HT-29 (cell line): ENCODE results near the gene PCSK6. TPM values are rescaled to one million over a fixed set of nuclear protein-coding genes. Genes with fewer than 3 reads are reported as not detected.
A peak's percentile ranks its signal among the peaks of the same experiment; 100 is the strongest.
"Not testable (repeated sequence)": the region's sequence is repeated elsewhere in the genome, so short reads cannot be mapped to it uniquely, and the experiment has no call there.

Experiments used
- DNase-seq: peaks from one replicate; pipeline ENCODE4 v3.0.0-alpha.2; 2015; ENCODE audit warnings: low spot score
- total RNA-seq: library from RNA; depleted of rRNA; stranded (reverse); fragments of >200 nt; shearing (Covaris generic); gene quantifications from 2 replicates; pipeline ENCODE4 v1.2.3, GENCODE V29; 2014

Gene PCSK6
- total RNA-seq, 1 experiment from 2014 or later, result 81.0 TPM

GRCh38 chr15:101357885-101358284 is 131.6 kb downstream of the PCSK6 start:
- DNase-seq, result no peak

- no peak for DNase-seq
These were observed 132.2 kb downstream of the PCSK6 start for GRCh38 chr15:101357333-101357732.

DNA sequence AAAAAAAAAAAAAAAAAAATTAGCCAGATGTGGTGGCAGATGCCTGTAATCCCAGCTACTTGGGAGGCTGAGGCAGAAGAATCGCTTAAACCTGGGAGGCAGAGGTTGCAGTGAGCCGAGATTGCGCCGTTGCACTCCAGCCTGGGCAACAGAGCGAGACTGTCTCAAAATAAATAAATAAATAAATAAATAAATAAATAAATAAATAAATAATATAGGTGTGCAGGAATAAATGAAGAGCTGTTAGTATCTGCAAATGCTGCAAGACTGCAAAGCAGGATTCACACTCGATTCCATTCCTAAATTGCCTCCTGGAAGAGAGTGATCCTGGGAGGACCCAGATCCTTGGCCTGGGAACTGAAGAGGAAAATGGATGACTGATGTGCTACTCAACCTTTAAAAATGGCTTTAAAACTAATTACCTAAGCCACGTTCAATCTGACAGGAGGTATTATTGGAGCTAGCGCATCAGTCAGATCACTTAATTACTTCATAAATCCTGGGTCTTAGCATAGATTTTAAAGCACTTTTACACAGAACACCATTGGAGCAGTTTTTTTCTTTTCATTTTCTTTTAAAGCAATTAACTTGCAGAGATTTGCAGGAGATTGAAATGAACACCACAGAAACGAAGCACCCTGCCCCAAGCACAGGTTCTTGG is 132.9 kb downstream of the PCSK6 start:
- not testable (repeated sequence) for DNase-seq

- DNase-seq, result no peak
These were observed 133.6 kb downstream of the PCSK6 start for GRCh38 chr15:101355678-101356464.

GRCh38 chr15:101354891-101355623 is 134.4 kb downstream of the PCSK6 start:
- DNase-seq, result no peak

DNA sequence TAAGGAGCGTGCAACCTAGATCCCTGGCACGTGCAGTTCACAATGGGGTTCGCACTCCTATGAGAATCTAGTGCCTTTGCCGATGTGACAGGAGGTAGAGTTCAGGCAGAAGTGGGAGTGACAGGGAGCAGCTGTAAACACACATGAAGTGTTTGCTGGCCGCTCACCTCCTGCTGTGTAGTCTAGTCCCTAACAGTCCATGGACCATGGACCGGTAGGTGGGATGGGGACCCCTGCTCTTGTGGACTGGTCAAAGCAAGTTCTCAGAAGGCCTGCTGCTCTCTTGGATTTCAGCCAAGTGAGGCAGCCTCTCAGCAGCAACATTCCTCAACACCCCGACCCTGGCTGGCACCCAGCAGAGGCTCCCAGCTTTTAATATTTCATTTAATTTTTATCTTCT is 136.3 kb downstream of the PCSK6 start:
- DNase-seq, result no peak

- no peak for DNase-seq
These were observed 137.8 kb downstream of the PCSK6 start for GRCh38 chr15:101351736-101352135.

DNA sequence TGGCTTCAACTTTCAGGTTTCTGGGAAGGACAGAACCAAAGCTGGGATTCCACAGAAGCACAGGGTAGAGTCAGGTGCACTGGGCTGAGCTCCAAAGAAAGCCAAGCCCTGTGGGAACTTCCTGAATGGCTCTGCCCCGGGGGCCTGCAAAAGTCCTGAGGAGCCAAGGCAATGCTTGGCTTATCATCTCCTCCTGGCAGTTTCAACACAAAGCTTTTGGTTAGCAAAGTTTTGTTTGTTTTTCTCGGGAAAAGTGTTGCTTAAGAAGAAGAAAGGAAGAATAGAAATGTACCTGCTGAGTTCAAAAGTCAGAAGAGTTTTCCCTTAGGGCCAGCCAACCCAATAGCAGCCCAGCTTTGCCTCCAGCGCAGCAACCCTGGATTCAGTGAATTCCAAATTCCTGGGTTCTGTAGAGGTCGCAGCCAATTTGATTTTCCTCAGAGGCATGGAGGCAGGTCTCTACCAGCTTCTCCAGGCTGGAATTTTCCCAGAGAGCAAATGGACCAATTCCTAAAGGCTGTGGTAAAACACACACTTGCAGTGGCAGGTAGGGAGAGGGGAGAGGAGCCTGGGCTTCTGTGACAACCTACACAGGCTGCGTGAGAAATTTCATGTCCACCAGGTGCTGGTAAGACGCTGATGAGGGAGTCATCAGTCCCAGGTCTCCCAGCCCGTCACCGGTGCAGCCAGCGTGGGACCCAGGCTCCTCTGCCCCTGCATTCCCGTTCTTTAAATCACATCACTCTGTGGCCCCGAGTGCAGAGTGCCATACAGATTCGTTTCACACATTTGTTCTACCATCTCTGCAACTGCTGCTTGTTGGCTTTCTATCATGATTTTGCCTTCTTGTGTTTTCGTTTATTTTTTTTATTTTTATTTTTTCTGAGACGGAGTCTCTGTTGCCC is 140.2 kb downstream of the PCSK6 start:
- DNase-seq, result peak; percentile 26

- DNase-seq, result no peak
These were observed 140.9 kb downstream of the PCSK6 start for GRCh38 chr15:101348643-101349042.

DNA sequence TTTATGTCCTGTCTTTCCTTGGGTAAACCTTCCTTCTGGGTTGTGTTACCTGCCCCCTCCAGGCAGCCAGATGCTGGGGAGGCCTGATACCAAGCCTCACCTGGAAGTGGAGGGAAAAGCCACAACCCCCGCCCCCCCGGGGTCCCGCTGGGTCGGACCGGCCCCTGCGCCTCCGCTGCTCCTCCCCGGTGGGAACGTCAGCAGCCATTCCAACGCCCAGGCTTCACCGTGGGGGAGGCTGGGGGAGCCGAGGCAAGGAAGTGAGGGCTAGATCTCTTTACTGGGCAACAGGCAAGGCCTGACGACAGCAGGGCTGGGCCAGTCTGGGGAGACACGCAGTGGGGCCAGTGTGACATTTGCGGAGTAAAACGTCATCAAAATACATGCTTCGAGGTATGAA is 141.5 kb downstream of the PCSK6 start:
- no peak for DNase-seq

DNA sequence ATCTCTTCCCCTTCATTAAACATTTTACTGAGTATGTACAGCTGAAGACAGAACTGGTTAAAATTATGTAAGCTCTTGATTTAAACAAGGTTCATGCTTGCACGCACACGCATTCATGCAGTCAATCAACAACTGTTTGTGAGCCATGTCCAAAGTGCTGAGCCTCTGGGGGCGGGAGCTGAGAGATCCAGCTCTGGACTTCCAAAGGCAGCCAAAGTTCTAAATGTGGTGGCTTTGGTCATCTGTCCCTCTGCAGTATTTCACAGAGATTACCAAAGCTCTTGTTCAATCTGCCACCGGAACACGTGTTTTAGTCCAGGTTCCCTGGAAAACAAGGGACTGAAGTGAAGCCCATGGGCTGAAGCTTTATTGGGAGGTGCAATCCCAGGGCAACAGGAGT is 142.1 kb downstream of the PCSK6 start:
- DNase-seq, result no peak

- no peak for DNase-seq
These were observed 142.6 kb downstream of the PCSK6 start for GRCh38 chr15:101346928-101347327.

- DNase-seq, result no peak
These were observed 147.5 kb downstream of the PCSK6 start for GRCh38 chr15:101342056-101342455.

DNA sequence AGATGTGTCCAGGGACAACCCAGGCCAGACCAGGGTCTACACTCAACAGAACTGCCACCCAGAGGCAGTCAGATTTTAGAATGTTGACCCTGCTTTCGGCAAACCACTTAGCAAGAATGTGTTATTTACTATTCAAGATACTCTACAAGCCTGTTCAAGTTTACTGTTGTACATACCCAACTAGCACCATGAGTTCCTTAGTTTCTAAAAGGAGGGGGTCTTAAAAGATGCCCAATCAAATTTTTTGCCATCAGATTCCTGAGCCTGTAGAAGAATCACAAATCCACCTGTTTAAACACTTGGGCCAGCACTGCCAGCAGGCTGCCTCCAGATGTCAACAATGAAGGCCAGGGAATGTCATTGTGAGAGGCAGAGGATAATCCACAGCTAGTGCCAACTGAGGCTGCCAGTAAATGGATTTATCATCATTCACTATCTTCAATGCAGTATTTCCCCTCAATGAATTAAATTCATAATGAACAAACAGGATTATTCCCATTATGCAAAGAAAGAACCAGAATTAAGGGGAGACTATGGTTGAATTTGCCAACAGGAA is 150.9 kb downstream of the PCSK6 start:
- no peak for DNase-seq

DNA sequence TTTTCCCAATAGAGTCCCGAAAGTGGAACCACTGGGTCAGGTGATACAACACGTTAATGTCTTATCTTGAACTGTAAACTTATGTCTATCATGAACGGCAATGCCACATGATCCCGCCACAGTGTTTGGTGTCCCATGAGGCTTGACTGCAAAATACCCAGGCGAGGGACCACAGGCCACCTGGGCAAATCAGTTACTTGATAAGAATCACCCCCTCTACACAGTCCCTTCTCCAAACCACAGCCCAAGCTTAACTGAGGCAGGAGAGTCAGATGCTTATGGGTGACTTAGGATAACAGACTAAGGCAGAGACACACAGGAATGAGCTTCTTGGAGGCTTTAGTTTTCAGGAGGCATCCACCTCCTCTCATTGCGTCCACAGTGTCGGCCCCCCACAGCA is 151.5 kb downstream of the PCSK6 start:
- no peak for DNase-seq

DNA sequence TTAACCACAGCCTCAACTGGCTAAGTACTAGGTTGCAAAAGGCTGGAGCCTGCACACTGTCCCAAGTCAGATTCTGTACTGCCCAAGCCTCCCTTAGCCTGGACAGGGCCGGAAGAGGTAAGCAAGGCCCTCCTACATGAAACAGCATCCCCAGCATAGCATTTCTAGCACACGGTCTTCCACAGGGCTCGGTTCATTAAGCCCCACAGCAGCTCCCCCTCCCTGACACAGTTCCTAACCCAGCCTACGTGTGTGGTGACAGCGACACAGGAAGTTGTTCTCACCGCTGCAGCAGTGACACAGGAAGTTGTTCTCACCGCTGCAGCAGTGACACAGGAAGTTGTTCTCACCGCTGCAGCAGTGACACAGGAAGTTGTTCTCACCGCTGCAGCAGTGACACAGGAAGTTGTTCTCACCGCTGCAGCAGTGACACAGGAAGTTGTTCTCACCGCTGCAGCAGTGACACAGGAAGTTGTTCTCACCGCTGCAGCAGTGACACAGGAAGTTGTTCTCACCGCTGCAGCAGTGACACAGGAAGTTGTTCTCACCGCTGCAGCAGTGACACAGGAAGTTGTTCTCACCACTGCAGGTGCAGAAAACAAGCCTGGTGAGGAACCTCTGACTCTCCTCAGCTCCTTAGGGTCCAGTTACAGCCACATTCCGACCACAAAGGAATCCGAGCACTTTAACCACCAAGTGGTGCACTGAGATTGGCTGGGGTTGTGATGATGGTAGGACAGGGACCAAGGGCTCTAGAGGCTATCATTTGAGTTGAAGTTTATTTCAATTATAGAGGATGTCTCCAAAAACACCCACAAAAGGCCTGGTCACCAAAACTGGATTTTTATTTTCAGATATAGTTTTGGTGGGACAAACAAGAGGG is 155.4 kb downstream of the PCSK6 start:
- not testable (repeated sequence) for DNase-seq

GRCh38 chr15:101332061-101332467 is 157.4 kb downstream of the PCSK6 start:
- DNase-seq, result no peak

GRCh38 chr15:101329867-101330380 is 159.6 kb downstream of the PCSK6 start:
- DNase-seq, result no peak

DNA sequence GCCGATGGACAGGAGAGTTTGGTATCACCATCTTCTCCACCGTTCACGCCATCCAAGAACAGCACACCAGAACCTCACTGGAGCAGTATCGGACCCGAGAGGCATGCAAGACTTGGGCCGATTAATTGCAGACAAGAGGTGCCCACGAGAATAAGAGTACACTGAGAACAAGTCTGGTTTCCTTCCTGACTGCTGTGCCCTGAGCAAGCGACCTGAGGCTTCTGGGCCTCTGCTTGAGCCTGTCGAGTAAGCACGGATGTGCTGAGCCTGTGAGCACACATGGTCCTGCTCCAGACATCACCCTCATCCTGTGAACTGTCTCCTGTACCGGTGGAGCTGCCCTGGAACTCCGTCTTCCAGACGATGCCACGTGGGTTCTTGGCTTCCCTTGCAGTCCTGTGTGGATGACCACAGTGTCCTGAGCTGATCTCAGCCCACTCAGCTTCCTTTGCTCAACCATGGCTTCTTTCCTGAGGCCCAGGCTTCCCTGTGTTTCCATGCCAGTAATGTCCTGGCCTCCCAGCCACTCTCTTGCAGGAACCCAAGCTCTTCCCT is 160.1 kb downstream of the PCSK6 start:
- no peak for DNase-seq

GRCh38 chr15:101328001-101328400 is 161.5 kb downstream of the PCSK6 start:
- DNase-seq, result no peak
